H1 (cell line): ENCODE results near the gene MPDZ. TPM values are rescaled to one million over a fixed set of nuclear protein-coding genes. Genes with fewer than 3 reads are reported as not detected.

Experiments used
- CEBPB ChIP-seq: IDR thresholded peaks from 2 replicates; pipeline ENCODE4 v1.6.1; 2012; ENCODE audit warnings: low read depth, low read length
- GABPA ChIP-seq: IDR thresholded peaks from 2 replicates; pipeline ENCODE4 v1.6.1; 2011; ENCODE audit warnings: mild to moderate bottlenecking, low read length, moderate library complexity, borderline replicate concordance; ENCODE audit not compliant: insufficient read depth
- JUND ChIP-seq: IDR thresholded peaks from 2 replicates; pipeline ENCODE4 v1.6.1; 2011; ENCODE audit warnings: mild to moderate bottlenecking, improper control_type of control experiment, low read length
- MAFK ChIP-seq: IDR thresholded peaks from 2 replicates; pipeline ENCODE4 v1.6.1; 2012; ENCODE audit warnings: low read depth, mild to moderate bottlenecking, improper control_type of control experiment, low read length
- NANOG ChIP-seq: IDR thresholded peaks from 2 replicates; pipeline ENCODE4 v1.6.1; 2011; ENCODE audit warnings: low read length, low read depth, mild to moderate bottlenecking, inconsistent platforms; ENCODE audit not compliant: insufficient read depth, poor library complexity, severe bottlenecking
- POLR2A ChIP-seq, 2 experiments: IDR thresholded peaks; 1 replicate in 1 of 2; 2 replicates in 1 of 2; pipeline ENCODE4 v1.6.1; 2011; ENCODE audit warnings: low read depth in 2 of 2, low read length in 2 of 2, mild to moderate bottlenecking in 2 of 2; ENCODE audit errors: control extremely low read depth in 1 of 2
- POU5F1 ChIP-seq: IDR thresholded peaks from 2 replicates; pipeline ENCODE4 v1.6.1; 2011; ENCODE audit warnings: low read depth, mild to moderate bottlenecking, low read length, moderate library complexity
- RFX5 ChIP-seq: IDR thresholded peaks from 2 replicates; pipeline ENCODE4 v1.6.1; 2011; ENCODE audit warnings: low read depth, low read length, improper control_type of control experiment, borderline replicate concordance
- SP2 ChIP-seq: IDR thresholded peaks from 2 replicates; pipeline ENCODE4 v1.6.1; 2012; ENCODE audit warnings: mild to moderate bottlenecking, low read length, inconsistent platforms
- SUZ12 ChIP-seq: fragments of 200-600 bp; sonication (generic); IDR thresholded peaks from 2 replicates; pipeline ENCODE4 v1.6.1; 2012; ENCODE audit warnings: mild to moderate bottlenecking, inconsistent platforms, low read length, moderate library complexity, mixed read lengths
- TAF1 ChIP-seq: IDR thresholded peaks from 2 replicates; pipeline ENCODE4 v1.6.1; 2011; ENCODE audit warnings: mild to moderate bottlenecking, low read depth, low read length
- TBP ChIP-seq: IDR thresholded peaks from 2 replicates; pipeline ENCODE4 v1.6.1; 2011; ENCODE audit warnings: low read depth, low read length, improper control_type of control experiment
- YY1 ChIP-seq: IDR thresholded peaks from 2 replicates; pipeline ENCODE4 v1.6.1; 2011; ENCODE audit warnings: low read depth, mild to moderate bottlenecking, low read length
- polyA plus RNA-seq, 7 experiments: library from polyadenylated mRNA; depleted of rRNA in 3 of 7; stranded (reverse) in 5 of 7; unstranded in 2 of 7; fragments of >200 nt in 5 of 7; fragments of 200-250 nt in 2 of 7; gene quantifications; 1 replicate in 5 of 7; 2 replicates in 1 of 7; 4 replicates in 1 of 7; pipeline versions ENCODE4 v1.2.1 to v1.2.3, GENCODE V29; 2011 to 2013; ENCODE audit warnings: missing spikeins in 2 of 7, mixed read lengths in 2 of 7
- total RNA-seq: library from RNA; stranded (reverse); fragmentation: NEBNext Ultra II Directional; extraction: Animal tissue kit (Norgen Biotek cat#: 25700); gene quantifications from 2 replicates; pipeline ENCODE4 v1.2.1, GENCODE V29; 2021
- TF ChIP-seq, protein P1 (sequence below): IDR thresholded peaks from 2 replicates; pipeline ENCODE4 v1.6.1; 2012; ENCODE audit warnings: inconsistent platforms
- TF ChIP-seq, protein P2 (sequence below): IDR thresholded peaks from 2 replicates; pipeline ENCODE4 v1.6.1; 2012; ENCODE audit warnings: inconsistent platforms
- TF ChIP-seq, protein P3 (sequence below), 3 experiments: IDR thresholded peaks; 1 replicate in 2 of 3; 2 replicates in 1 of 3; pipeline versions ENCODE4 v1.5.1 to v1.6.1; 2011; ENCODE audit warnings: low read length in 3 of 3, mild to moderate bottlenecking in 3 of 3, inconsistent platforms in 2 of 3, low read depth in 1 of 3, moderate library complexity in 1 of 3; ENCODE audit not compliant: insufficient read depth in 1 of 3; ENCODE audit errors: control extremely low read depth in 1 of 3

Gene MPDZ
- total and polyA plus RNA-seq, 2 of the 8 experiments (the other 6 are each of a cell fraction or from before 2014, with no cell fraction given): 14.6 to 39.4 TPM

DNA sequence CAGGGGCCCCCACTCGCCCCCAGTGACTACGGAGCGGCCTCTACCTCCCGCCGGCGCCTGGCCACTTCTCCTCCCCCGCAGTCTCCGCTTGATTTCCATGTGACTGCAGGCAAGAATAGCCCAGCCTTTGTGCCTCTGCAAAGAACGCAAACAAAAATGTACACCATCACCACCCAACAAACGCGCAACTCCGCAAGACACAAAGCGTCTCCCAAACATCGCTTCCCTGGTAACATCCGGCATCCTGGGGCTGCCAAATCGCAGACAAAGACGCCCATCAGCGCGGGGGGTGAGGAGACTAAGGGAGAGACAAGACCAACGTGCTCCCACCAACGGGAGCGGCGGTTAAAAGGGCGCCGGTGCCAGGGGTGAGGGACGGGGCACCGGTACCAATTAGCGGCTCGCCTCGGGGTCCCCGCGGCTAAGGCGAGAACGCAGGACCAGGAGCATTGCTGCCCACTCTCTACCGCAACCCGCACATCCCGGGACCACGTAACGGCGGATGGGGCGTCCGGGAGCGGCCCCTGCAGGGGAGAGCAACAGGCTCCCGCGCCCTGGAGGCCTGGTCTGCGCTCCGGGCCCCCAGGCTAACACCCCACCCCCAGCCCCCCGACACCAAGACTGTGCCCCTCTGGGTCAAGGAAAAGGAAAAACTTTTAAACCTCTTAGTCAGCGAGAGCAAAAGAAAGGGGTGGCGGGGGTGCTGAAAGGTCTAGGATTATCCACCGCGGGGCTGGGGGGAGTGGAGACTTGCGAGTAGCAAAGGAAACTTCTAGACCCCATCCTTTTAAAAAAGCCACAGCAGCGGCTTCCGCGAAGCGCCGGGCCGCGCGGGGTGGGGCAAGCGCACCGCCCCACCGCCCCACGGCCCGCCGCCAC, 885 bp downstream of the MPDZ start (continued):
- TF ChIP-seq, protein P1, sequence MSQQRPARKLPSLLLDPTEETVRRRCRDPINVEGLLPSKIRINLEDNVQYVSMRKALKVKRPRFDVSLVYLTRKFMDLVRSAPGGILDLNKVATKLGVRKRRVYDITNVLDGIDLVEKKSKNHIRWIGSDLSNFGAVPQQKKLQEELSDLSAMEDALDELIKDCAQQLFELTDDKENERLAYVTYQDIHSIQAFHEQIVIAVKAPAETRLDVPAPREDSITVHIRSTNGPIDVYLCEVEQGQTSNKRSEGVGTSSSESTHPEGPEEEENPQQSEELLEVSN: no peak
- no peak for TF ChIP-seq SUZ12
- TF ChIP-seq POU5F1: no peak
- no peak for TF ChIP-seq SP2
- TF ChIP-seq, protein P2, sequence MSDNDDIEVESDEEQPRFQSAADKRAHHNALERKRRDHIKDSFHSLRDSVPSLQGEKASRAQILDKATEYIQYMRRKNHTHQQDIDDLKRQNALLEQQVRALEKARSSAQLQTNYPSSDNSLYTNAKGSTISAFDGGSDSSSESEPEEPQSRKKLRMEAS: peak; percentile 35
- no peak for TF ChIP-seq RFX5
- no peak for TF ChIP-seq NANOG
- TF ChIP-seq TBP: no peak
- no peak for TF ChIP-seq JUND
- TF ChIP-seq CEBPB: no peak
- no peak for TF ChIP-seq MAFK
- TF ChIP-seq, protein P3, sequence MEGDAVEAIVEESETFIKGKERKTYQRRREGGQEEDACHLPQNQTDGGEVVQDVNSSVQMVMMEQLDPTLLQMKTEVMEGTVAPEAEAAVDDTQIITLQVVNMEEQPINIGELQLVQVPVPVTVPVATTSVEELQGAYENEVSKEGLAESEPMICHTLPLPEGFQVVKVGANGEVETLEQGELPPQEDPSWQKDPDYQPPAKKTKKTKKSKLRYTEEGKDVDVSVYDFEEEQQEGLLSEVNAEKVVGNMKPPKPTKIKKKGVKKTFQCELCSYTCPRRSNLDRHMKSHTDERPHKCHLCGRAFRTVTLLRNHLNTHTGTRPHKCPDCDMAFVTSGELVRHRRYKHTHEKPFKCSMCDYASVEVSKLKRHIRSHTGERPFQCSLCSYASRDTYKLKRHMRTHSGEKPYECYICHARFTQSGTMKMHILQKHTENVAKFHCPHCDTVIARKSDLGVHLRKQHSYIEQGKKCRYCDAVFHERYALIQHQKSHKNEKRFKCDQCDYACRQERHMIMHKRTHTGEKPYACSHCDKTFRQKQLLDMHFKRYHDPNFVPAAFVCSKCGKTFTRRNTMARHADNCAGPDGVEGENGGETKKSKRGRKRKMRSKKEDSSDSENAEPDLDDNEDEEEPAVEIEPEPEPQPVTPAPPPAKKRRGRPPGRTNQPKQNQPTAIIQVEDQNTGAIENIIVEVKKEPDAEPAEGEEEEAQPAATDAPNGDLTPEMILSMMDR (IDR thresholded peaks at IDR 0.05; ENCODE audit: control extremely low read depth in 1 of 3, insufficient read depth in 1 of 3, low read depth in 1 of 3, low read length in 3 of 3): no peak
- TF ChIP-seq TAF1: peak; percentile 31; the same call in 1 of the 2 replicates
- no peak for TF ChIP-seq YY1
- TF ChIP-seq POLR2A (IDR thresholded peaks at IDR 0.05; ENCODE audit: control extremely low read depth in 1 of 2, low read depth in 2 of 2, low read length in 2 of 2): no peak; a peak in 1 of 3 replicates
- no peak for TF ChIP-seq GABPA
